ENCODE data around the gene GRK4.
"Not testable (repeated sequence)": the region's sequence is repeated elsewhere in the genome, so short reads cannot be mapped to it uniquely, and the experiment has no call there.

The GRK4 gene

GRCh38 chr4:2963175-2963965, at the start of gene GRK4, which contains the start of gene NOP14:
GRK4 (plus strand) TSS chr4:2963571; CDS start chr4:2964071, 500 bp downstream.
NOP14 (minus strand) TSS chr4:2963406; CDS start chr4:2963319, 87 bp downstream.
- peak; percentile 91 to 95 for DNase-seq (ENCODE audit: low read depth in 2 of 2)

- no peak for DNase-seq (ENCODE audit: low read depth in 2 of 2)
These were observed 48.9 kb upstream of the GRK4 start for GRCh38 chr4:2914256-2915126.

DNA sequence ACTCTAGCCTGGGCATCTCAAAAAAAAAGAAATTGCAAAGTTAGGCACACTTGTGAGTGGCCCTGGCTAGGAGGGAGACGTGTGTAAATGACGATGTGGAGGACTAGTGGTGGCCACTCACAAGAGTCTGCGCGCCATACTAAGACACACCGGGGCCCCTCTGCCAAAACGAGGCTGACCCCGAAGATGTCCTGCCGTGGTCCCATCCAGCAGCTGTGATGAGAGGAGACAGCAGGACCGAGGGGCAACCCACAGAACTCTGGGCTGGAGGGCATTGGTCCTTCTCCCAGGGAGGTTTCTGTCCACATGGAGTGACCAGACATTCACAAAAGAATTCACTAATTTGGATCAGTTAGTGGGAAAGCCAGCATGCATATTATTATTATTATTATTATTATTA, 47.6 kb upstream of the GRK4 start:
- no peak for DNase-seq (ENCODE audit: low read depth in 2 of 2)

GRCh38 chr4:2916696-2917095, 46.7 kb upstream of the GRK4 start:
- not testable (repeated sequence) for DNase-seq (ENCODE audit: low read depth in 2 of 2)

GRCh38 chr4:2918300-2918699, 45.1 kb upstream of the GRK4 start:
- DNase-seq (ENCODE audit: low read depth in 2 of 2): not testable (repeated sequence)

GRCh38 chr4:2918714-2919113, 44.7 kb upstream of the GRK4 start:
- DNase-seq (ENCODE audit: low read depth in 2 of 2): not testable (repeated sequence)

DNA sequence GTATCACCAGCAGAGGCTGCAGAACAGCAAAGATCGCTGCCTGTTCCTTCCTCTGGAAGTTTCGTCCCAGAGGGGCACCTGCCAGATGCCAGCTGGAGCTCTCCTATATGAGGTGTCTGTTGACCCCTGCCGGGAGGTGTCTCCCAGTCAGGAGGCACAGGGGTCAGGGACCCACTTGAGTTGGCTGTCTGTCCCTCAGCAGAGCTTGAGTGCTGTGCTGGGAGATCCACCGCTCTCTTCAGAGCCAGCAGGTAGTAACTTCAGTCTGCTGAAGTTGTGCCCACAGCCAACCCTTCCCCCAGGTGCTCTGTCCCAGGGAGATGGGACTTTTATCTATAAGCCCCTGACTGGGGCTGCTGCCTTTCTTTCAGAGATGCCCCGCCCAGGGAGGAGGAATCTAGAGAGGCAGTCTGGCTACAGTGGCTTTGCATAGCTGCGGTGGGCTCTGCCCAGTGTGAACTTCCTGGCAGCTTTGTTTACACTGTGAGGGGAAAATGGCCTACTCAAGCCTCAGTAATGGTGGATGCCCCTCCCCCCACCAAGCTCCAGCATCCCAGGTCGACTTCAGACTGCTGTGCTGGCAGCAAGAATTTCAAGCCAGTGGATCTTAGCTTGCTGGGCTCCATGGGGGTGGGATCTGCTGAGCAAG, 40.8 kb upstream of the GRK4 start:
- not testable (repeated sequence) for DNase-seq (ENCODE audit: low read depth in 2 of 2)

GRCh38 chr4:2923141-2923551, 40.2 kb upstream of the GRK4 start:
- DNase-seq (ENCODE audit: low read depth in 2 of 2): no peak

DNA sequence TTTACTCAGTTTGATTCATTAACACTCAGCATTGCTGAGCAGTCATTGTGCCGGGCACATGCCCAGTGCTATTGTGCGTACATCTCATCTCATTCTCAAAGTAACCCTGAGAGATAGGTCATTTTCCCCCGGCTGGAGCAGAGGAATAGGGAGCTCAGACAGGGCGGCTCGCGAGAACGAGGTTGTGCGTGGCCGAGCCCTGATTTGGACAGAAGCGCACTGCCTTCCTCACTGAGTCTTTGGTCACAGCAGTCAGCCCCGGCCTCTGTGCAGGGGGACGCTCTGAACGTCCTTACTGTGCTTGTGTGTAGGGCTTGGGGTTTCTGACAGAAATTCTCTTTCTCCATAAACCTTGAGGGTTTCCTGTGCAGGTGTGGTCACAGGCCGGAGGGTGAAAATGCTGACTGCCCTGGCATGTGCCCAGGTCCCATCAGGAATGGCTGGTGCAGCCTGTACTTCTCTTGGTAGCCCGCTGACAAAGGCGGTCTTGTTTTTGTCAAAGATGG, 39.6 kb upstream of the GRK4 start:
- no peak for DNase-seq (ENCODE audit: low read depth in 2 of 2)

DNA sequence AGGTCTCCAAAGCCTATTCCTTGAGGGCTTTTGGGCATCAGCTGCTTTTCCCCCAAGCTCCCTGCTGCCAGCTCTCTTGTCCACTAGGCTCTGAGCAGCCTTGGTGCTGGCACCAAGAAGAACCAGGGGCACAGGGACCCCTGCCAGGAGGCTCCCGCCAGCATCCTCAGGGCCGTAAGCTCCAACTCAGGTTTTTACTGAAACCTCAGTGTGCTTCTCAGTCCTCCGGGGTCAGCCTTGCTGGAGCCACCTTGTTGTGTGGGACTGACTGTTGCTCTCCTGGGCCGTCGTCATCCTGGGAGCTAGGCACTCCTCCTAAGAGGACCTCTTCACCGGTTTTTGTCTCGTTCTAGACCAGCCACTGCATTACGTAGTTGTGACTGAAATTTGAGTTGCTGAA, 39.1 kb upstream of the GRK4 start:
- DNase-seq (ENCODE audit: low read depth in 2 of 2): no peak

- DNase-seq (ENCODE audit: low read depth in 2 of 2): no peak
These were observed 38.5 kb upstream of the GRK4 start for GRCh38 chr4:2924765-2925301.

DNA sequence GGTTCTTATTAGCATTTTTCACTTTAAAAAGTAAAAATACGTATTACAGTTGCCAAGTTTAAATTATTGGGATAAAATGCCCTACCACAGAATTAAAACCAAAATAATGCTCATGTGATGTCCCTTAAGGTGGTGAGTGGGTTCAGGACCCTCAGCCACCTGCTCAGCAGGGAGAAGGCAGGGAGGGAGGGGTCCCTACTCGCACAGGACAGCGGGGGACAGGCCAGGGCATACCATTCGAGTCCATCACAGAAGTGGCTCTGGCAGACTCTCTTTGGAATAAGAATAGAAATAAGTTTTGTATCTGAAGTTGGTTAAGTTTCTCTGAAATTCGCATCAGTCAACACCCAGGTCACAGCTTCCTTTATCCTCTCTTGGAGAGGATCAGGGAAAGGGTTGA, 37.9 kb upstream of the GRK4 start:
- DNase-seq (ENCODE audit: low read depth in 2 of 2): no peak

GRCh38 chr4:2925931-2926860, 37.2 kb upstream of the GRK4 start:
- no peak for DNase-seq (ENCODE audit: low read depth in 2 of 2)

- DNase-seq (ENCODE audit: low read depth in 2 of 2): no peak
These were observed 36.2 kb upstream of the GRK4 start for GRCh38 chr4:2927016-2927695.

GRCh38 chr4:2927696-2928075, 35.7 kb upstream of the GRK4 start:
- DNase-seq (ENCODE audit: low read depth in 2 of 2): no peak

DNA sequence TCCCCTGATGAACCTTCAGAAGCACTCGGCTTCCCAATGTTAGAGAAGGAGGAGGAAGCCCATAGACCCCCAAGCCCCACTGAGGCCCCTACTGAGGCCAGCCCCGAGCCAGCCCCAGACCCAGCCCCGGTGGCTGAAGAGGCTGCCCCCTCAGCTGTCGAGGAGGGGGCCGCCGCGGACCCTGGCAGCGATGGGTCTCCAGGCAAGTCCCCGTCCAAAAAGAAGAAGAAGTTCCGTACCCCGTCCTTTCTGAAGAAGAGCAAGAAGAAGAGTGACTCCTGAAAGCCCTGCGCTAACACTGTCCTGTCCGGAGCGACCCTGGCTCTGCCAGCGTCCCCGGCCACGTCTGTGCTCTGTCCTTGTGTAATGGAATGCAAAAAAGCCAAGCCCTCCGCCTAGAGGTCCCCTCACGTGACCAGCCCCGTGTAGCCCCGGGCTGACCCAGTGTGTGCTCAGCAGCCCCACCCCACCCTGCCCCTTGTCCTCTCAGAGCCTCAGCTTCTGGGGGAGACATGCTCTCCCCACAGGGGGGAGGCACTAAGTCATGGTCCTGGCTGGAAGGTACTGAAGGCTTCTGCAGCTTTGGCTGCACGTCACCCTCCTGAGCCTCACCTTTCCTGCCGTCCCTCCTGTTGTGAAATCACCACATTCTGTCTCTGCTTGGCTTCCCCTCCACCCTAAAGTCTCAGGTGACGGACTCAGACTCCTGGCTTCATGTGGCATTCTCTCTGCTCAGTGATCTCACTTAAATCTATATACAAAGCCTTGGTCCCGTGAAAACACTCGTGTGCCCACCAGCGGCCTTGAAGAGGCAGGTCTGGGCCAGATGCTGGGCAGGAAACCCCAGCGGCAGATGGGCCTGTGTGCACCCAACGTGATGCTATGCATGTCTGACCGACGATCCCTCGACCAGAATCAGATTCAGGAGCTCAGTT, 34.9 kb upstream of the GRK4 start:
- no peak for DNase-seq (ENCODE audit: low read depth in 2 of 2)

DNA sequence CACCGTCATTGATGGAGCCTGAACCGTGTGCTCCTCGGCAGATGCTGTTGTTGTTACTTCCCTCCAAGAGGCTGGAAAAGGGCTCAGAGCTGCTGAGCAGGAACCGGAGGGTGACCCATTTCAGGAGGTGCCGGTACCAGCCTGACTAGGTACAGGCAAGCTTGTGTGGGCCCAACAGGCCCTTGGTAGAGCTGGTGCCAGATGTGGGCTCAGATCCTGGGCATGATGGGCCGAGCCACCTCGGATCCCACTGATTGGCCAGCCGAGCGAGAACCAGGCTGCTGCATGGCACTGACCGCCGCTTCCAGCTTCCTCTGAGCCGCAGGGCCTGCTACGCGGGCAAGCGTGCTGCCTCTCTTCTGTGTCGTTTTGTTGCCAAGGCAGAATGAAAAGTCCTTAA, 33.9 kb upstream of the GRK4 start:
- DNase-seq (ENCODE audit: low read depth in 2 of 2): no peak

- no peak for DNase-seq (ENCODE audit: low read depth in 2 of 2)
These were observed 33.1 kb upstream of the GRK4 start for GRCh38 chr4:2930135-2930757.

Data from activated CD4-positive, alpha-beta T cell treated with anti-CD3 and anti-CD28 coated beads for 24 hours (primary cell).